Epithelial cell of esophagus (primary cell): ENCODE results near the gene SLC9A1.

Experiments used
- DNase-seq: peaks from one replicate; pipeline ENCODE4 v3.0.0; 2010; ENCODE audit warnings: low read depth
- H3K4me3 ChIP-seq: 2 replicates; pipeline ENCODE4 v1.5.1; 2011; ENCODE audit warnings: mild to moderate bottlenecking, low read length, control low read depth
- TF ChIP-seq, protein P1 (sequence below): IDR thresholded peaks from 2 replicates; pipeline ENCODE4 v1.5.1; 2011; ENCODE audit warnings: low read depth, mild to moderate bottlenecking, low read length, control low read depth, inconsistent platforms; ENCODE audit not compliant: insufficient read depth; ENCODE audit errors: missing control alignments

Gene SLC9A1

GRCh38 chr1:27108588-27108987 lies 46.3 kb downstream of the SLC9A1 start:
- TF ChIP-seq, protein P1, sequence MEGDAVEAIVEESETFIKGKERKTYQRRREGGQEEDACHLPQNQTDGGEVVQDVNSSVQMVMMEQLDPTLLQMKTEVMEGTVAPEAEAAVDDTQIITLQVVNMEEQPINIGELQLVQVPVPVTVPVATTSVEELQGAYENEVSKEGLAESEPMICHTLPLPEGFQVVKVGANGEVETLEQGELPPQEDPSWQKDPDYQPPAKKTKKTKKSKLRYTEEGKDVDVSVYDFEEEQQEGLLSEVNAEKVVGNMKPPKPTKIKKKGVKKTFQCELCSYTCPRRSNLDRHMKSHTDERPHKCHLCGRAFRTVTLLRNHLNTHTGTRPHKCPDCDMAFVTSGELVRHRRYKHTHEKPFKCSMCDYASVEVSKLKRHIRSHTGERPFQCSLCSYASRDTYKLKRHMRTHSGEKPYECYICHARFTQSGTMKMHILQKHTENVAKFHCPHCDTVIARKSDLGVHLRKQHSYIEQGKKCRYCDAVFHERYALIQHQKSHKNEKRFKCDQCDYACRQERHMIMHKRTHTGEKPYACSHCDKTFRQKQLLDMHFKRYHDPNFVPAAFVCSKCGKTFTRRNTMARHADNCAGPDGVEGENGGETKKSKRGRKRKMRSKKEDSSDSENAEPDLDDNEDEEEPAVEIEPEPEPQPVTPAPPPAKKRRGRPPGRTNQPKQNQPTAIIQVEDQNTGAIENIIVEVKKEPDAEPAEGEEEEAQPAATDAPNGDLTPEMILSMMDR: no peak
- DNase-seq: no peak
- H3K4me3 ChIP-seq: no peak overlapping the region

GRCh38 chr1:27106561-27107323 lies 48.2 kb downstream of the SLC9A1 start:
- no peak overlapping the region for H3K4me3 ChIP-seq
- no peak for DNase-seq
- TF ChIP-seq, protein P1: no peak

DNA sequence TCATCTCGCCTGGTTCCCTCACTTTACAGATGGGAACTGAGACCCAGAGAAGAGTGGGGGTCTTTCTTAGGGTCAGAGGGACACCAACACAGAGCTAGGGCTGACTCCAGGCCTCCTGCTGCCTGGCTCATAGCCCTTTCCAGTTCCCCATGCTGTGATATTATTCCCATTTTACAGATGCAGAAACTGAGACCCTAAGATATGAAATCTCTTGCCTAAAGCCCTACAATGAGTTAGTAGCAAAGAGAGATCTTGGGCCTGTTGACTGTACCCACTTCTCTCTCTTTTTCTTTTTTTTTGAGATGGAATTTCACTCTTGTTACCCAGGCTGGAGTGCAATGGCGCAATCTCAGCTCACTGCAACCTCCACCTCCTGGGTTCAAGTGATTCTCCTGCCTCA lies 49.9 kb downstream of the SLC9A1 start:
- no peak overlapping the region for H3K4me3 ChIP-seq
- DNase-seq: no peak
- TF ChIP-seq, protein P1: no peak

GRCh38 chr1:27103498-27103897 lies 51.4 kb downstream of the SLC9A1 start:
- no peak overlapping the region for H3K4me3 ChIP-seq
- no peak for DNase-seq
- TF ChIP-seq, protein P1: no peak

- H3K4me3 ChIP-seq: no peak overlapping the region
- peak; percentile 59 for DNase-seq
- TF ChIP-seq, protein P1: peak; percentile 96
Observed at GRCh38 chr1:27102707-27103468, 52.0 kb downstream of the SLC9A1 start.

GRCh38 chr1:27102134-27102706 lies 52.7 kb downstream of the SLC9A1 start:
- TF ChIP-seq, protein P1: no peak
- no peak for DNase-seq
- H3K4me3 ChIP-seq: no peak overlapping the region
